ENCODE results near the gene OGFOD1. TPM values are rescaled to one million over a fixed set of nuclear protein-coding genes. Genes with fewer than 3 reads are reported as not detected.

OGFOD1 gene
- total RNA-seq, 1 donor from 2014 or later: 50.6 TPM

- Mint-ChIP-seq H3K27me3 (ENCODE audit: unreplicated experiment) (no peaks in the 10 kb centered on the region), H3K4me1 (ENCODE audit: unreplicated experiment) (peaks cover 74% of the 10 kb centered on the region), H3K9me3 (ENCODE audit: unreplicated experiment) (no peaks in the 10 kb centered on the region), H3K4me3 (ENCODE audit: unreplicated experiment) (peak overlapping the region; percentile 56), H3K27ac (ENCODE audit: unreplicated experiment) (peak overlapping the region; percentile 88), H3K36me3 (ENCODE audit: unreplicated experiment) (peaks cover 15% of the 10 kb centered on the region)
- no peak for DNase-seq (ENCODE audit: extremely low spot score, unreplicated experiment)
- TF ChIP-seq CTCF (IDR thresholded peaks at IDR 0.05): no peak
Measured at GRCh38 chr16:56515665-56516064, 64.3 kb downstream of the OGFOD1 start.

GRCh38 chr16:56517206-56517605, 65.9 kb downstream of the OGFOD1 start:
- TF ChIP-seq CTCF (IDR thresholded peaks at IDR 0.05): no peak
- Mint-ChIP-seq H3K27me3 (ENCODE audit: unreplicated experiment) (no peaks in the 10 kb centered on the region), H3K36me3 (ENCODE audit: unreplicated experiment) (peaks cover 3% of the 10 kb centered on the region), H3K4me1 (ENCODE audit: unreplicated experiment) (peaks cover 65% of the 10 kb centered on the region), H3K9me3 (ENCODE audit: unreplicated experiment) (no peaks in the 10 kb centered on the region), H3K4me3 (ENCODE audit: unreplicated experiment) (peak overlapping the region; percentile 20), H3K27ac (ENCODE audit: unreplicated experiment) (peak overlapping the region; percentile 76)
- DNase-seq (ENCODE audit: extremely low spot score, unreplicated experiment): no peak

- TF ChIP-seq CTCF (IDR thresholded peaks at IDR 0.05): no peak
- Mint-ChIP-seq H3K4me3 (ENCODE audit: unreplicated experiment) (peak overlapping the region; percentile 86), H3K4me1 (ENCODE audit: unreplicated experiment) (peaks cover 64% of the 10 kb centered on the region), H3K36me3 (ENCODE audit: unreplicated experiment) (no peaks in the 10 kb centered on the region), H3K9me3 (ENCODE audit: unreplicated experiment) (no peaks in the 10 kb centered on the region), H3K27ac (ENCODE audit: unreplicated experiment) (no peak overlapping the region), H3K27me3 (ENCODE audit: unreplicated experiment) (no peaks in the 10 kb centered on the region)
- no peak for DNase-seq (ENCODE audit: extremely low spot score, unreplicated experiment)
Measured at GRCh38 chr16:56518425-56518824, 67.1 kb downstream of the OGFOD1 start.

GRCh38 chr16:56519459-56520250, 68.3 kb downstream of the OGFOD1 start, which contains the start of gene BBS2:
TSS of gene BBS2 (minus strand) at chr16:56520024. CDS start at chr16:56519862, 162 bp downstream.
- H3K27me3 Mint-ChIP-seq (ENCODE audit: unreplicated experiment): no peaks in the 10 kb centered on the region
- peak within 1 kb of the TSS; percentile 71 for H3K27ac Mint-ChIP-seq (ENCODE audit: unreplicated experiment)
- H3K4me3 Mint-ChIP-seq (ENCODE audit: unreplicated experiment): peak within 1 kb of the TSS; percentile 86
- peak; percentile 95 for DNase-seq (ENCODE audit: extremely low spot score, unreplicated experiment)
- no peaks in the 10 kb centered on the region for H3K9me3 Mint-ChIP-seq (ENCODE audit: unreplicated experiment)
- no peak for TF ChIP-seq CTCF (IDR thresholded peaks at IDR 0.05)
- H3K36me3 Mint-ChIP-seq (ENCODE audit: unreplicated experiment): no peaks in the 10 kb centered on the region
- peaks cover 55% of the 10 kb centered on the region for H3K4me1 Mint-ChIP-seq (ENCODE audit: unreplicated experiment)

GRCh38 chr16:56520251-56520577, 68.9 kb downstream of the OGFOD1 start:
- H3K4me1 Mint-ChIP-seq (ENCODE audit: unreplicated experiment): peaks cover 54% of the 10 kb centered on the region
- peak overlapping the region; percentile 47 for H3K27ac Mint-ChIP-seq (ENCODE audit: unreplicated experiment)
- DNase-seq (ENCODE audit: extremely low spot score, unreplicated experiment): no peak
- no peaks in the 10 kb centered on the region for H3K27me3 Mint-ChIP-seq (ENCODE audit: unreplicated experiment)
- TF ChIP-seq CTCF (IDR thresholded peaks at IDR 0.05): no peak
- H3K4me3 Mint-ChIP-seq (ENCODE audit: unreplicated experiment): peak overlapping the region; percentile 86
- no peaks in the 10 kb centered on the region for H3K9me3 Mint-ChIP-seq (ENCODE audit: unreplicated experiment)
- no peaks in the 10 kb centered on the region for H3K36me3 Mint-ChIP-seq (ENCODE audit: unreplicated experiment)
